Ovary (tissue), 3 donors: Measurements from ENCODE around the gene KRTAP9-6.
"Not testable (repeated sequence)": the region's sequence is repeated elsewhere in the genome, so short reads cannot be mapped to it uniquely, and the experiment has no call there.

Experiments
- CTCF ChIP-seq, 3 donors: fragments of 450-650 bp in 2 of 3; fragments of 200-600 bp in 1 of 3; IDR thresholded peaks; one replicate each; pipeline versions ENCODE4 v1.5.1 to v1.8.0; 2016 to 2022; ENCODE audit warnings: antibody characterized with exemption in 3 of 3, mild to moderate bottlenecking in 1 of 3
- EP300 ChIP-seq: sonication (generic); formaldehyde crosslinking; IDR thresholded peaks from one replicate; pipeline ENCODE4 v1.6.1; 2017; ENCODE audit warnings: antibody characterized with exemption
- POLR2A ChIP-seq: fragments of 450-650 bp; IDR thresholded peaks from one replicate; pipeline ENCODE4 v1.6.1; 2017; ENCODE audit warnings: antibody characterized with exemption, mild to moderate bottlenecking, moderate library complexity
- donor health status: DM: no; HTN: no; CAD: no.

- not testable (repeated sequence) for TF ChIP-seq CTCF (IDR thresholded peaks at IDR 0.05); POLR2A; EP300
These were observed 18.0 kb upstream of the KRTAP9-6 start for GRCh38 chr17:41246995-41247787.
